ENCODE data around the gene TGFBR3L. TPM values are rescaled to one million over a fixed set of nuclear protein-coding genes. Genes with fewer than 3 reads are reported as not detected.

The TGFBR3L gene
- polyA plus RNA-seq, 3 donors: not detected

DNA sequence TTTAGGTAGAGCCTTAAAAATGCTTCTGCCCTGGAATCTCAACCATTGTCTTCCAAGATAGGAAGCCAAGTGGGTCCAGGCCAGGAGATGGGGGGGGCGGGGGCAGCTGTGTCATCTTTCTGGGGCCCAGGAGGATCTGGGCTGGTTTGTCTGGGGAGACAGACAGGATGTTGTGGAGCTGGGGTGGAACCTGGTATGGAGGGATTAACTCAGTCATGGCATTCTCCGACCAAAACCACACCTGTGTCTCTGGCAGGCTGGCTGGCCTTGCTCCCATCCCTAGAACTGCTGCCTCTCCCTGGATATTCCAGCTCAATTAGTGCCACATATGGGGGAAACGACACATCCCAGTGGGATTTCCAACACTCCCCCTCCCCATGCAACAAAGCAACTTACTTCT, 13.7 kb upstream of the TGFBR3L start:
- Mint-ChIP-seq H3K4me3 (no peak overlapping the region), H3K9me3 (peaks cover 0 to 3% (median 0%) of the 10 kb centered on the region in 7 donors)

DNA sequence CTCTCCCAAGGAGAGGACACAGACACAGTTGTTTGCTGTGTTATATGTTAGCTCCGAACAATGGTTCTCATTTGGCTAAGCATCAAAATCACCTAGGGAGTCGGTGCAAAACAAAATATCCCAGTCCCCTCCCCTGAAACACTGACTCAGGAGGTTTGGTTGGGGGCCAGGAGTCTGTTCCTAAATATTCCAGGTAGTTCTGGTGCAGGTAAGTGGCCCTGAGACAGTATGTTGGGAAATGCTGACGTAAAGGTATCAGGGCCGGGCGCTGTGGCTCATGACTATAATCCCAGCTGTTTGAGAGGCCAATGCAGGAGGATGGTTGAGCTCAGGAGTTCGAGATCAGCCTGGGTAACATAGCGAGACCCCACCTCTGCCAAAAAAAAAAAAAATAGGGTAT, 13.3 kb upstream of the TGFBR3L start:
- peaks cover 22% of the 10 kb centered on the region for H4K20me1 ChIP-seq (ENCODE audit: insufficient read depth, low read length)
- H3K9ac ChIP-seq (ENCODE audit: insufficient read depth, low read length, poor library complexity, severe bottlenecking): no peak overlapping the region
- peaks cover 9 to 15% of the 10 kb centered on the region in 2 donors for H3K36me3 Mint-ChIP-seq
- intact Hi-C loops (cut with micrococcal nuclease): loop anchor here in 1 of 2 donors (10.0 kb wide), 1 partner anchor 267 kb away; the partner anchor contains the start of genes PCP2 and STXBP2
- no peak overlapping the region for H2AFZ ChIP-seq (ENCODE audit: insufficient read depth, low read depth, low read length, poor library complexity, severe bottlenecking)
- no peak overlapping the region for H3K4me3 Mint-ChIP-seq
- peaks cover 19 to 26% of the 10 kb centered on the region in 2 donors for H3K4me1 ChIP-seq (ENCODE audit: control insufficient read depth in 1 of 2, insufficient read depth in 2 of 2, low read length in 2 of 2)
- no peak overlapping the region for H3K4me2 ChIP-seq (replicated peaks; ENCODE audit: extremely low read depth, low read length, poor library complexity, severe bottlenecking)
- H3K27me3 ChIP-seq (ENCODE audit: control insufficient read depth in 2 of 2, insufficient read depth in 2 of 2, low read length in 2 of 2): no peaks in the 10 kb centered on the region
- no peak for DNase-seq
- 94% methylated on average over 3 of the region's 7 CpGs for WGBS (ENCODE audit: insufficient coverage)
- H3K27ac ChIP-seq (ENCODE audit: low read depth in 1 of 2, low read length in 2 of 2): no peak overlapping the region
- TF ChIP-seq CTCF (IDR thresholded peaks at IDR 0.05): no peak
- peaks cover 0 to 6% (median 5%) of the 10 kb centered on the region in 3 donors for H3K27me3 Mint-ChIP-seq (ENCODE audit: low read depth in 3 of 3)
- no peak overlapping the region for H3K4me3 ChIP-seq (replicated peaks in 1 of 3; ENCODE audit: low read depth in 2 of 3, low read length in 3 of 3)
- H3K36me3 ChIP-seq (replicated peaks in 1 of 2; ENCODE audit: control insufficient read depth in 1 of 2, insufficient read depth in 2 of 2, low read length in 2 of 2): peaks cover 6 to 11% of the 10 kb centered on the region in 2 donors
- H3K27ac Mint-ChIP-seq: no peak overlapping the region
- peaks cover 0 to 3% (median 0%) of the 10 kb centered on the region in 7 donors for H3K9me3 Mint-ChIP-seq
- H3K9me3 ChIP-seq (replicated peaks in 1 of 2; ENCODE audit: control insufficient read depth in 1 of 2, insufficient read depth in 1 of 2, low read length in 2 of 2): no peaks in the 10 kb centered on the region
- peaks cover 23% of the 10 kb centered on the region for H3K79me2 ChIP-seq (ENCODE audit: insufficient read depth, low read length)
- H3K4me1 Mint-ChIP-seq: peaks cover 24% of the 10 kb centered on the region

More for the DNA sequence above, 13.7 kb upstream of the TGFBR3L start:
- H3K4me1 Mint-ChIP-seq: peaks cover 24% of the 10 kb centered on the region
- H3K27ac ChIP-seq (ENCODE audit: low read depth in 1 of 2, low read length in 2 of 2): no peak overlapping the region
- intact Hi-C loops (cut with micrococcal nuclease): loop anchor here in 1 of 2 donors (10.0 kb wide), 1 partner anchor 266 kb away; the partner anchor contains the start of genes PCP2 and STXBP2
- peaks cover 2 to 7% of the 10 kb centered on the region in 2 donors for H3K36me3 ChIP-seq (replicated peaks in 1 of 2; ENCODE audit: control insufficient read depth in 1 of 2, insufficient read depth in 2 of 2, low read length in 2 of 2)
- no peak overlapping the region for H2AFZ ChIP-seq (ENCODE audit: insufficient read depth, low read depth, low read length, poor library complexity, severe bottlenecking)
- H4K20me1 ChIP-seq (ENCODE audit: insufficient read depth, low read length): peaks cover 18% of the 10 kb centered on the region
- H3K27me3 Mint-ChIP-seq (ENCODE audit: low read depth in 3 of 3): peaks cover 0 to 6% (median 5%) of the 10 kb centered on the region in 3 donors
- no peaks in the 10 kb centered on the region for H3K9me3 ChIP-seq (replicated peaks in 1 of 2; ENCODE audit: control insufficient read depth in 1 of 2, insufficient read depth in 1 of 2, low read length in 2 of 2)
- 100% methylated on average over 1 of the region's 3 CpGs for whole genome bisulfite sequencing (ENCODE audit: insufficient coverage)
- peak overlapping the region in 1 of 7 donors; percentile 35 for H3K27ac Mint-ChIP-seq
- peaks cover 19 to 26% of the 10 kb centered on the region in 2 donors for H3K4me1 ChIP-seq (ENCODE audit: control insufficient read depth in 1 of 2, insufficient read depth in 2 of 2, low read length in 2 of 2)
- H3K27me3 ChIP-seq (ENCODE audit: control insufficient read depth in 2 of 2, insufficient read depth in 2 of 2, low read length in 2 of 2): no peaks in the 10 kb centered on the region
- DNase-seq: no peak
- H3K79me2 ChIP-seq (ENCODE audit: insufficient read depth, low read length): peaks cover 19% of the 10 kb centered on the region
- no peak overlapping the region for H3K4me3 ChIP-seq (replicated peaks in 1 of 3; ENCODE audit: low read depth in 2 of 3, low read length in 3 of 3)
- H3K9ac ChIP-seq (ENCODE audit: insufficient read depth, low read length, poor library complexity, severe bottlenecking): no peak overlapping the region
- no peak for TF ChIP-seq CTCF (IDR thresholded peaks at IDR 0.05)
- peaks cover 9 to 11% of the 10 kb centered on the region in 2 donors for H3K36me3 Mint-ChIP-seq
- no peak overlapping the region for H3K4me2 ChIP-seq (replicated peaks; ENCODE audit: extremely low read depth, low read length, poor library complexity, severe bottlenecking)
